Adrenal gland (tissue), 12 donors: Measurements from ENCODE around the gene NPAS4. TPM values are rescaled to one million over a fixed set of nuclear protein-coding genes. Genes with fewer than 3 reads are reported as not detected.

Source experiments
- DNase-seq, 7 donors: peaks; one replicate each; pipeline ENCODE4 v3.0.0-alpha.2; 2019 to 2020
- H3K27ac ChIP-seq, 5 donors: fragments of 200-600 bp; sonication (generic) in 4 of 5; 1 replicate in 3 of 5; 2 replicates in 2 of 5; pipeline versions ENCODE4 v1.5.1 to v1.8.0; 2016 to 2020; ENCODE audit warnings: mild to moderate bottlenecking in 1 of 5
- H3K27me3 ChIP-seq: fragments of 200-600 bp; 2 replicates; pipeline ENCODE4 v1.8.0; 2021
- H3K36me3 ChIP-seq, 2 donors: fragments of 200-600 bp; replicated peaks in 1 of 2; 1 replicate in 1 of 2; 2 replicates in 1 of 2; pipeline versions ENCODE4 v1.5.1 to v1.8.0; 2018 to 2022
- H3K4me1 ChIP-seq, 2 donors: fragments of 200-600 bp; replicated peaks in 1 of 2; 1 replicate in 1 of 2; 2 replicates in 1 of 2; pipeline versions ENCODE4 v1.5.1 to v1.8.0; 2018 to 2021
- H3K4me3 ChIP-seq, 4 donors: fragments of 200-600 bp; sonication (generic) in 3 of 4; one replicate each; pipeline ENCODE4 v1.5.1; 2016 to 2018
- H3K9me3 ChIP-seq, 3 donors: fragments of 200-600 bp; sonication (generic) in 1 of 3; replicated peaks in 1 of 3; 1 replicate in 2 of 3; 2 replicates in 1 of 3; pipeline versions ENCODE4 v1.5.1 to v1.8.0; 2016 to 2021
- CTCF ChIP-seq, 6 experiments: fragments of 450-650 bp in 4 of 6; fragments of 200-600 bp in 2 of 6; sonication (generic) in 1 of 6; IDR thresholded peaks; 1 replicate in 5 of 6; 2 replicates in 1 of 6; pipeline versions ENCODE4 v1.5.1 to v1.8.0; 2016 to 2021; ENCODE audit warnings: antibody characterized with exemption in 6 of 6, mild to moderate bottlenecking in 2 of 6, moderate library complexity in 1 of 6
- POLR2A ChIP-seq, 2 donors: fragments of 450-650 bp; IDR thresholded peaks; one replicate each; pipeline ENCODE4 v1.6.1; 2017; ENCODE audit warnings: antibody characterized with exemption in 2 of 2, mild to moderate bottlenecking in 2 of 2, moderate library complexity in 1 of 2
- WGBS, 4 donors: extraction: QIAGEN DNeasy Blood & Tissue Kit in 2 of 4; methylation state at CpG; one replicate each; pipeline versions ENCODE4 v1.1.5 to v1.1.7; 2013 to 2017; 5-methylcytosine and 5-hydroxymethylcytosine counted together
- intact Hi-C, 2 donors: fragments of 100-400 bp; cut with DNase I; formaldehyde crosslinking; loops; one replicate each; pipeline versions ENCODE4 v1.14.1 to v1.15.0; 2022 to 2023
- polyA plus RNA-seq, 3 donors: library from polyadenylated mRNA; stranded (reverse); fragments of 200-250 nt in 2 of 3; fragments of 350-450 nt in 1 of 3; fragmentation: Illumina TruSeq in 1 of 3; extraction: RNeasy Lipid Tissue Mini Kit (QIAGEN cat#74804) in 1 of 3; gene quantifications; one replicate each; pipeline ENCODE4 v1.2.3, GENCODE V29; 2013 to 2014
- total RNA-seq, 9 donors: library from RNA; depleted of rRNA in 4 of 9; stranded (reverse); fragments of >200 nt in 4 of 9; fragments of 120-200 nt in 1 of 9; fragmentation: NEBNext Ultra II Directional in 1 of 9; extraction: Animal tissue kit (Norgen Biotek cat#: 25700) in 1 of 9; gene quantifications; one replicate each; pipeline versions ENCODE4 v1.1.0 to v1.2.4, GENCODE V29; 2013 to 2023
- donor health status: healthy with polysubstance abuse.
- donor health status: Bipolar disorder and iron deficiency.
- donor health status: DM: yes; HTN: yes; CAD: no.
- donor health status: DM: no; HTN: no; CAD: no.
- donor health status: DM: no; HTN: no; CAD: no.
- donor health status: DM: yes; HTN: yes; CAD: no.

Gene NPAS4
- total and polyA plus RNA-seq, 12 donors = 0.06 to 0.72 (median 0.36) TPM; not detected in 6

GRCh38 chr11:66448523-66448922 is 27.7 kb downstream of the NPAS4 start:
- H3K4me1 ChIP-seq = no peaks in the 10 kb centered on the region
- H3K36me3 ChIP-seq = no peaks in the 10 kb centered on the region
- 69 to 72% (median 69%) methylated on average over 4 of the region's 4 CpGs for WGBS, 4 donors
- no peaks in the 10 kb centered on the region for H3K27me3 ChIP-seq
- no peaks in the 10 kb centered on the region for H3K9me3 ChIP-seq
- DNase-seq = no peak
- H3K27ac ChIP-seq = no peak overlapping the region
- TF ChIP-seq CTCF (IDR thresholded peaks at IDR 0.05) (no peak), POLR2A (IDR thresholded peaks at IDR 0.05) (no peak)
- no peak overlapping the region for H3K4me3 ChIP-seq
- intact Hi-C loops = no loop called here

DNA sequence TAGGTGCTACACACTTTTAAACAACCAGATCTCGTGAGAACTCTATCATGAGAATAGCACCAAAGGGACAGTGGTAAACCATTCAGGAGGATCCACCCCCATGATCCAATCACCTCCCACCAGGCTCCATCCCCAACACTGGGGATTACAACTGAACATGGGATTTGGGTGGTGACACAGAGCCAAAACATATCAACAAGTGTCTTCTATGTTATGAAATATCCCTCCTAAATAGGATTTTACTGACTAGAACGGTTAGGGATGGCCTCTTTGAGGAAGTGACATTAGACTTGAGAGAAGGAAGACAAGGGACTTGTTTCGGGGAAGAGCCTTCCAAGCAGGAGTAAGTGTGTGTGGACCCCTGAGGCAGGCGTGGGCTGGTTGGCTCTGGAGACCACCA is 29.7 kb downstream of the NPAS4 start:
- H3K36me3 ChIP-seq = no peaks in the 10 kb centered on the region
- no peak for TF ChIP-seq CTCF (IDR thresholded peaks at IDR 0.05)
- TF ChIP-seq POLR2A (IDR thresholded peaks at IDR 0.05) = no peak
- no peak overlapping the region for H3K27ac ChIP-seq
- no peak overlapping the region for H3K4me3 ChIP-seq
- no peaks in the 10 kb centered on the region for H3K9me3 ChIP-seq
- intact Hi-C loops = no loop called here
- WGBS, 4 donors = 57 to 68% (median 60%) methylated on average over 4 of the region's 4 CpGs
- H3K27me3 ChIP-seq = no peaks in the 10 kb centered on the region
- DNase-seq = no peak
- H3K4me1 ChIP-seq = no peaks in the 10 kb centered on the region

- 78 to 92% (median 83%) methylated on average over 4 of the region's 4 CpGs for WGBS, 4 donors
- TF ChIP-seq POLR2A (IDR thresholded peaks at IDR 0.05) (no peak), CTCF (IDR thresholded peaks at IDR 0.05) (no peak)
- Histone ChIP-seq H3K27me3 (no peaks in the 10 kb centered on the region), H3K9me3 (no peaks in the 10 kb centered on the region), H3K27ac (no peak overlapping the region), H3K36me3 (no peaks in the 10 kb centered on the region), H3K4me1 (no peaks in the 10 kb centered on the region), H3K4me3 (no peak overlapping the region)
- intact Hi-C loops = no loop called here
- DNase-seq = no peak
Observed at GRCh38 chr11:66451663-66452062, 30.8 kb downstream of the NPAS4 start.

- H3K27me3 ChIP-seq = no peaks in the 10 kb centered on the region
- no peaks in the 10 kb centered on the region for H3K36me3 ChIP-seq
- H3K4me3 ChIP-seq = no peak overlapping the region
- no peak for DNase-seq
- no peaks in the 10 kb centered on the region for H3K4me1 ChIP-seq
- H3K27ac ChIP-seq = no peak overlapping the region
- no peak for TF ChIP-seq POLR2A (IDR thresholded peaks at IDR 0.05)
- H3K9me3 ChIP-seq = no peaks in the 10 kb centered on the region
- 31 to 40% (median 36%) methylated on average over 6 of the region's 6 CpGs for WGBS, 4 donors
- intact Hi-C loops = no loop called here
Observed at GRCh38 chr11:66454247-66454646, 33.4 kb downstream of the NPAS4 start.

DNA sequence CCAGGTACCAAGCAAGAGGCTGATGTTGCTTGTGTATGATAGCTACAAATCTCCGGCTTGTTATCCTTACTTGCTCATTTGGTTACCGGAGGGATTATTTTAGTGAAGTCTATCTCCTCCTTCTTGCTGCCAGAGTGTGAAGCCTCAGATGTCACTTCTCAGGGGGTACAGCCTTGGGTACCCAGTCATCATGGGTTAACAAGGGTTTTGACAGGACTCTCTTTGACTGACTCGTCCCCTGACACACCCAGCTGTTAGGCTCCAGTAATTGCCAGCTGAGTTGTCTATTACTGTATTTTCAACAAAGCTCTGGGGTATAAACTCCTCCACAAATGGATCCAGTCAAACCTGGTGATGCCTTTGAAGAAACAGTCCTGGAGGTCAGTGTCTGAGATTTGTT is 34.0 kb downstream of the NPAS4 start:
- Histone ChIP-seq H3K36me3 (no peaks in the 10 kb centered on the region), H3K4me1 (no peaks in the 10 kb centered on the region), H3K4me3 (no peak overlapping the region), H3K27ac (no peak overlapping the region), H3K9me3 (no peaks in the 10 kb centered on the region), H3K27me3 (no peaks in the 10 kb centered on the region)
- intact Hi-C loops = no loop called here
- no peak for DNase-seq
- no peak for TF ChIP-seq POLR2A (IDR thresholded peaks at IDR 0.05)
- no peak for TF ChIP-seq CTCF (IDR thresholded peaks at IDR 0.05)
- 27 to 60% (median 49%) methylated on average over 3 of the region's 3 CpGs for WGBS, 4 donors
